H54 (cell line): Measurements from ENCODE around the gene CLHC1.
"Not testable (repeated sequence)": the region's sequence is repeated elsewhere in the genome, so short reads cannot be mapped to it uniquely, and the experiment has no call there.

Source experiments
- DNase-seq: peaks from one replicate; pipeline ENCODE4 v3.0.0; 2011; ENCODE audit warnings: low spot score, mixed read lengths; ENCODE audit not compliant: insufficient read length
- FAIRE-seq: peaks from 3 replicates; lab custom pipeline; 2011; peaks lifted over from hg19 to GRCh38; lab: Jason Lieb, UNC
- POLR2A ChIP-seq: IDR thresholded peaks from 2 replicates; pipeline ENCODE4 v1.6.1; 2011; ENCODE audit warnings: low read depth, mild to moderate bottlenecking, low read length

The CLHC1 gene

GRCh38 chr2:55135491-55135890 is 96.6 kb downstream of the CLHC1 start:
- FAIRE-seq, result no peak
- DNase-seq, result no peak
- TF ChIP-seq POLR2A, result no peak

GRCh38 chr2:55134316-55134706 is 97.8 kb downstream of the CLHC1 start:
- FAIRE-seq (no peak), DNase-seq (no peak)
- TF ChIP-seq POLR2A, result no peak

GRCh38 chr2:55133467-55134315 is 98.4 kb downstream of the CLHC1 start:
- TF ChIP-seq POLR2A, result no peak
- FAIRE-seq (peak; percentile 91), DNase-seq (peak; percentile 57)

- no peak for TF ChIP-seq POLR2A
- no peak for FAIRE-seq
- DNase-seq, result no peak
Measured at GRCh38 chr2:55130849-55131248, 101.2 kb downstream of the CLHC1 start.

- not testable (repeated sequence) for FAIRE-seq, DNase-seq
Measured at GRCh38 chr2:55126643-55127042, 105.5 kb downstream of the CLHC1 start.
